Upper lobe of left lung (tissue), 6 donors: ENCODE results near the gene NPR2. TPM values are rescaled to one million over a fixed set of nuclear protein-coding genes. Genes with fewer than 3 reads are reported as not detected.

ENCODE experiments used
- ATAC-seq, 2 donors: fragments of 200-7000 bp; cut with Tn5 transposase; one replicate each; pipeline ENCODE4 v1.9.1; 2022; ENCODE audit warnings: mild to moderate bottlenecking in 2 of 2, moderate library complexity in 2 of 2; ENCODE audit not compliant: low FRiP score in 2 of 2
- DNase-seq, 2 donors: peaks; one replicate each; pipeline ENCODE4 v3.0.0-alpha.2; 2019 to 2020
- H3K27ac ChIP-seq, 4 donors: fragments of 200-600 bp; sonication (generic); one replicate each; pipeline ENCODE4 v1.5.1; 2016 to 2019
- H3K27me3 ChIP-seq, 4 donors: fragments of 200-600 bp; sonication (generic); one replicate each; pipeline ENCODE4 v1.5.1; 2017 to 2019
- H3K36me3 ChIP-seq, 4 donors: fragments of 200-600 bp; sonication (generic); one replicate each; pipeline ENCODE4 v1.5.1; 2016 to 2019
- H3K4me1 ChIP-seq, 4 donors: fragments of 200-600 bp; sonication (generic); one replicate each; pipeline ENCODE4 v1.5.1; 2018 to 2019
- H3K4me3 ChIP-seq, 4 donors: fragments of 200-600 bp; sonication (generic); one replicate each; pipeline ENCODE4 v1.5.1; 2017 to 2019; ENCODE audit warnings: mild to moderate bottlenecking in 2 of 4, moderate library complexity in 1 of 4
- H3K9me3 ChIP-seq, 4 donors: fragments of 200-600 bp; sonication (generic); one replicate each; pipeline ENCODE4 v1.5.1; 2018 to 2019
- CTCF ChIP-seq, 6 experiments: fragments of 450-650 bp in 4 of 6; fragments of 200-600 bp in 2 of 6; sonication (generic) in 2 of 6; IDR thresholded peaks; one replicate each; pipeline ENCODE4 v1.5.1; 2016 to 2019; ENCODE audit warnings: antibody characterized with exemption in 6 of 6
- EP300 ChIP-seq, 4 donors: sonication (generic); formaldehyde crosslinking; IDR thresholded peaks; one replicate each; pipeline ENCODE4 v1.5.1; 2017; ENCODE audit warnings: antibody characterized with exemption in 4 of 4, control low read depth in 2 of 4
- POLR2A ChIP-seq, 4 donors: fragments of 450-650 bp; IDR thresholded peaks; one replicate each; pipeline ENCODE4 v1.5.1; 2016 to 2017; ENCODE audit warnings: antibody characterized with exemption in 4 of 4, mild to moderate bottlenecking in 2 of 4
- POLR2AphosphoS5 ChIP-seq, 2 donors: sonication (generic); formaldehyde crosslinking; IDR thresholded peaks; one replicate each; pipeline ENCODE4 v1.5.1; 2017; ENCODE audit warnings: antibody characterized with exemption in 2 of 2
- WGBS, 2 donors: methylation state at CpG; one replicate each; pipeline ENCODE4 v1.1.5; 2017 to 2018; 5-methylcytosine and 5-hydroxymethylcytosine counted together
- total RNA-seq, 6 donors: library from RNA; depleted of rRNA in 4 of 6; stranded (reverse); fragments of >200 nt in 4 of 6; gene quantifications; one replicate each; pipeline versions ENCODE4 v1.1.0 to v1.2.1, GENCODE V29; 2016 to 2021
- donor health status: DM: no; HTN: no; CAD: no; lungs with moderate emphysema.
- donor health status: DM: no; HTN: yes; CAD: no; lungs with severe emphysema.

The NPR2 gene
- total RNA-seq, 6 donors from 2014 or later, result 8.3 to 46.1 (median 13.1) TPM

DNA sequence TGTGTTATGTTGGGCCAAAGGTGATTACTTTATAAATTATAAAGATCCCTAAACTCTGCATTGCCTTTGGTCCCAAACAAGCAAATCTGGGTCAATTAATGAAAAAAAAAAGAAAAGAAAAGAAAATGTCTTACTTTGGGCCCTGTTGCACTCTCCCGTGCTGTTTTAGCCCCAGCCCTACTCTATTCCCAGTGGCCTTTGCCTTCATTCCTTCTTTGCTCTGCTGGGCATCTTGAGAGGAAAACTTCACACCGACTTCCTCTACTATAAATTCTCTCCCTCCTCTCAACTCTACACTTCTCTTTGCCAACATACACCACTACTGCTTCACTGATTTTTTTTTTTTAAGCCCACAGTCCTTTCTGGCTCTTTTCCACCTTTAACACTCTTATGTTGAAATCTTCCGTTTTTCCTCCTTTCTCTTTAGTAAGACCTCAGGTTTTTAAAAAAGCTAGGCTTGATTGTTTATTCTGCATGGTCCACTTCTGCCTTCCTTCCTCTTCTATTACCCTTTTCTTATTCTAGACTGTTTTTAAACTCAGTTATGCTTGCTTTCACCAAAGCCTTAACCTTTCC is 32.8 kb upstream of the NPR2 start:
- ATAC-seq, result no peak

DNA sequence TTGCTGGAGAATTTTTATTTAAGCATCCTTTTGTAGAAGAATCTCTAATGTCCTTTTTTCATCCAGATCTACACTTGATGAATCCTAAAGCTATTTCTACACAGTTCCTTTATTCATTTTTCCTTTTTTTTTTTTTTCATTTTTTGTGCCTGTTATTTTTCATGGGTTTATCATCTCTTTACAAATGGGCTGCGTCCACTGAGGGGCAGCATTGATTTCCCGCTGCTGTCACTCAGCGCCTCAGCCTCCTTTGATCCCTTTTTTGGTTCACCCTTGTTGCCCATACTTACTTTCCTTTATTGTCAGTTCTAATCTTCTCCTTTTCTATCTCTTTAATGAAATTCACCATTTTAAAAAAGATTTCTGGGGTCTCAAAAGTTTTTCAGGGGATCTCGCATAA is 31.6 kb upstream of the NPR2 start:
- DNase-seq (no peak), ATAC-seq (no peak)
- no peaks in the 10 kb centered on the region for H3K9me3 ChIP-seq
- H3K27ac ChIP-seq, result no peak overlapping the region
- no peak overlapping the region for H3K4me3 ChIP-seq
- peaks cover 19 to 40% (median 27%) of the 10 kb centered on the region in 4 donors for H3K4me1 ChIP-seq
- no peaks in the 10 kb centered on the region for H3K27me3 ChIP-seq
- TF ChIP-seq POLR2AphosphoS5 (IDR thresholded peaks at IDR 0.05) (no peak), CTCF (IDR thresholded peaks at IDR 0.05) (no peak), EP300 (IDR thresholded peaks at IDR 0.05) (no peak), POLR2A (IDR thresholded peaks at IDR 0.05) (no peak)
- H3K36me3 ChIP-seq, result no peaks in the 10 kb centered on the region
- 96 to 100% methylated on average over 4 of the region's 4 CpGs for WGBS, 2 donors

More for the DNA sequence above, 32.8 kb upstream of the NPR2 start:
- peak overlapping the region; percentile 11 to 95 (median 36) for H3K27ac ChIP-seq
- TF ChIP-seq EP300 (IDR thresholded peaks at IDR 0.05), result no peak
- no peak for TF ChIP-seq CTCF (IDR thresholded peaks at IDR 0.05)
- no peak for TF ChIP-seq POLR2A (IDR thresholded peaks at IDR 0.05)
- no peak for TF ChIP-seq POLR2AphosphoS5 (IDR thresholded peaks at IDR 0.05)
- 22 to 30% methylated on average over 3 of the region's 3 CpGs for WGBS, 2 donors
- DNase-seq, result no peak
- H3K4me1 ChIP-seq, result peaks cover 19 to 40% (median 27%) of the 10 kb centered on the region in 4 donors
- H3K27me3 ChIP-seq, result no peaks in the 10 kb centered on the region
- H3K36me3 ChIP-seq, result peaks cover 6 to 10% (median 7%) of the 10 kb centered on the region in 4 donors
- no peaks in the 10 kb centered on the region for H3K9me3 ChIP-seq
- no peak overlapping the region for H3K4me3 ChIP-seq

- no peaks in the 10 kb centered on the region for H3K27me3 ChIP-seq
- DNase-seq (no peak), ATAC-seq (no peak)
- WGBS, 2 donors, result 41 to 58% methylated on average over 2 of the region's 2 CpGs
- no peaks in the 10 kb centered on the region for H3K9me3 ChIP-seq
- H3K4me1 ChIP-seq, result peaks cover 19 to 39% (median 27%) of the 10 kb centered on the region in 4 donors
- H3K27ac ChIP-seq, result peak overlapping the region in 1 of 4 donors; percentile 5
- TF ChIP-seq CTCF (IDR thresholded peaks at IDR 0.05) (no peak), EP300 (IDR thresholded peaks at IDR 0.05) (no peak), POLR2A (IDR thresholded peaks at IDR 0.05) (no peak)
- H3K4me3 ChIP-seq, result no peak overlapping the region
- no peaks in the 10 kb centered on the region for H3K36me3 ChIP-seq
Measured at GRCh38 chr9:35760651-35761050, 30.7 kb upstream of the NPR2 start.

DNA sequence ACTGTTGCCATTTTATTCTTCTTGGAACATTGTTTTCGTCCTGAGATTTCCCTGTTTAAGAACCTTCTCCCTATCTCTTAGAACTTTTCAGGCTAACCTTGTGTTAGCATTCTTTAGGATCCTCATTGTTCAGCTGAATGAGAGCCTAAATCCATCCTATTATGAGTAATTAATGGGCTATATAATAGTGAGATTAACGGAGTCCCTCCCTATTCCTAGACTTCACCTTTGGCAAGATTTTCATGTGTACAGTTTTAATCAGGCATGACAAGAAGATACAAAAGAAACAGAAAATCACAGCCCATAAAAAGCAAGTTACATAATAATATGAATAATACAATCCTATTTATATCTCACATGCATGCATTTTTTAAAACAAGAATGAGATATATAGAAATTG is 28.2 kb upstream of the NPR2 start:
- WGBS, 2 donors, result 84 to 95% methylated on average over 2 of the region's 2 CpGs
- ATAC-seq (no peak), DNase-seq (no peak)
- H3K4me1 ChIP-seq, result peaks cover 1 to 14% (median 8%) of the 10 kb centered on the region in 4 donors
- H3K4me3 ChIP-seq, result no peak overlapping the region
- H3K27me3 ChIP-seq, result no peaks in the 10 kb centered on the region
- H3K9me3 ChIP-seq, result no peaks in the 10 kb centered on the region
- no peak for TF ChIP-seq POLR2AphosphoS5 (IDR thresholded peaks at IDR 0.05)
- no peak for TF ChIP-seq CTCF (IDR thresholded peaks at IDR 0.05)
- TF ChIP-seq EP300 (IDR thresholded peaks at IDR 0.05), result no peak
- no peak for TF ChIP-seq POLR2A (IDR thresholded peaks at IDR 0.05)
- H3K36me3 ChIP-seq, result no peaks in the 10 kb centered on the region
- H3K27ac ChIP-seq, result no peak overlapping the region

DNA sequence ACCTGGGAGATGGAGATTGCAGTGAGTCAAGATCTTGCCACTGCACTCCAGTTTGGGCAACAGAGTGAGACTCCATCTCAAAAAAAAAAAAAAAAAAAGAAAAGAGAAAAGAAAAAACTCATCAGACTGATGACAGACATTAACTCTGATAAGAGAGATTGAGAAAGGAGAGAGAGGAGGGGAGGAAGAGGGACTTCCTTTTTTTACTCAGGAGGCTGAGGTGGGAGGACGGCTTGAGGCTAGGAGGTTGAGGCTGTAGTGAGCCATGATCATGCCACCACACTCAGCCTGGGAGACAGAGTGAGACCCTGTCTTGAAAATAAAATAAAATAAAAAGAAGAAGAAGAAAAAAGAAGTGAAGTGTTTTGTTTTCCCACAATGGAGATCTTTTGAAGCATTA is 27.6 kb upstream of the NPR2 start:
- ATAC-seq (no peak), DNase-seq (no peak)
- H3K4me1 ChIP-seq, result peaks cover 0 to 8% (median 3%) of the 10 kb centered on the region in 4 donors
- no peak for TF ChIP-seq EP300 (IDR thresholded peaks at IDR 0.05)
- no peak for TF ChIP-seq POLR2A (IDR thresholded peaks at IDR 0.05)
- no peak for TF ChIP-seq POLR2AphosphoS5 (IDR thresholded peaks at IDR 0.05)
- no peak for TF ChIP-seq CTCF (IDR thresholded peaks at IDR 0.05)
- no peaks in the 10 kb centered on the region for H3K9me3 ChIP-seq
- no peak overlapping the region for H3K4me3 ChIP-seq
- H3K27me3 ChIP-seq, result no peaks in the 10 kb centered on the region
- 91 to 95% methylated on average over 1 of the region's 1 CpG for WGBS, 2 donors
- H3K27ac ChIP-seq, result no peak overlapping the region
- H3K36me3 ChIP-seq, result no peaks in the 10 kb centered on the region
